Motor neuron (in vitro differentiated cells): ENCODE measurements around the gene KLC3. TPM values are rescaled to one million over a fixed set of nuclear protein-coding genes. Genes with fewer than 3 reads are reported as not detected.

Experiments
- ATAC-seq, 8 experiments: fragments of 200-7000 bp; cut with Tn5 transposase; replicated peaks in 6 of 8; 2 replicates each; pipeline ENCODE4 v1.8.0; 2021; ENCODE audit warnings: mild to moderate bottlenecking in 8 of 8, moderate library complexity in 8 of 8
- H3K27ac ChIP-seq, 2 donors: fragments of 250-450 bp; sonication (Bioruptor Pico); 2 replicates each; pipeline ENCODE4 v1.9.0; 2021; ENCODE audit warnings: antibody characterized with exemption in 2 of 2, mild to moderate bottlenecking in 2 of 2, moderate library complexity in 1 of 2
- H3K4me1 ChIP-seq, 2 donors: fragments of 250-450 bp; sonication (Bioruptor Pico); replicated peaks in 1 of 2; 2 replicates each; pipeline ENCODE4 v1.6.1; 2021; ENCODE audit warnings: antibody characterized with exemption in 2 of 2, mild to moderate bottlenecking in 2 of 2, moderate library complexity in 1 of 2
- H3K4me3 ChIP-seq, 5 donors: fragments of 250-450 bp; sonication (Bioruptor Pico); 2 replicates each; pipeline ENCODE4 v1.9.0; 2021; ENCODE audit warnings: antibody characterized with exemption in 5 of 5, mild to moderate bottlenecking in 5 of 5, moderate library complexity in 4 of 5
- WGBS, 10 experiments: fragments of 450-650 bp; shearing (Covaris generic); methylation state at CpG; one replicate each; pipeline ENCODE4 v1.0.0; 2022; 5-methylcytosine and 5-hydroxymethylcytosine counted together
- in situ Hi-C, 9 experiments: fragments of 400-800 bp; cut with MboI; loops; one replicate each; pipeline ENCODE4 v1.15.0; 2021; ENCODE audit warnings: low sequenced_read_pairs in 9 of 9, low pct_unique_long_range_greater_than_20kb in 2 of 9; ENCODE audit not compliant: unreplicated experiment in 9 of 9
- total RNA-seq, 8 experiments: library from RNA; unstranded; fragments of 300-600 nt; gene quantifications; 2 replicates each; pipeline versions ENCODE4 v1.2.3 to v1.2.4, GENCODE V29; 2022

The KLC3 gene
- total RNA-seq, 8 experiments from 2014 or later: 0.16 to 1.9 (median 0.42) TPM; not detected in 1

GRCh38 chr19:45352914-45353796 is 12.6 kb downstream of the KLC3 start:
- peak in 1 of 8 experiments; percentile 65 for ATAC-seq
- in situ Hi-C loops: no loop called here
- Histone ChIP-seq H3K4me3 (no peak overlapping the region), H3K27ac (no peak overlapping the region), H3K4me1 (no peaks in the 10 kb centered on the region)
- 100% methylated on average over 2 of the region's 20 CpGs; no CpG with 5 or more reads in 9 of the 10 experiments for WGBS, 10 experiments

DNA sequence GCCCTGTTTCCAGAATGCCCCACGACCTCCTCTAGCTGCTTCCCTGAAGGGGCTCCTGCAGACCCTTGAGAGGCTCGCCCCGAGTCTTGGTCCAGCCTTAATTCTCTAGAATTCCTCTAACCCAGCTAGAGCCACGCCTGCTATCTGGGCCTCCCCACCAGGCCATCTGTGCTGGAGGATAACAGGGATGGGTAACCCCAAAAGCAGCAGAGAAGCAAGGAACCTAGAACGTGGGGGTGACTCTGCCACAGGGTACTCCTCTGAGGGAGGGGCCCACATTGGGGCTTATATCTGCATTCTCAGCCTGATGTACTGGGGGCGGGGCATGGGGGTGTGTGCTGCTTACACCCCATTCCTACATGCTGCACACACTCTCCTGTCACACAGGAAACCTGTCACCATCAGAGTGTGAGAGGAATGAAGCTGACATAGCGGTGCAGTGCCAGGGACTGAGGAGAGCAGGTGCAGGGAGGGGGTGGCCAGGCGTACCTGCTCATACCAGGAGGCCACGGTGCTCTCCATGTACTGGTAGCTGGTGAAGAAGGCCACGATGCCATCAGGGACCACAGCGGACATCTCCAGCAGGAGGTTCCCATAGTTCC is 13.8 kb downstream of the KLC3 start:
- Histone ChIP-seq H3K27ac (no peak overlapping the region), H3K4me1 (no peaks in the 10 kb centered on the region), H3K4me3 (no peak overlapping the region)
- ATAC-seq: no peak
- WGBS, 10 experiments: 87 to 100% (median 100%) methylated on average over 1 to 7 of the region's 11 CpGs; no CpG with 5 or more reads in 2 of the 10 experiments
- in situ Hi-C loops: no loop called here

DNA sequence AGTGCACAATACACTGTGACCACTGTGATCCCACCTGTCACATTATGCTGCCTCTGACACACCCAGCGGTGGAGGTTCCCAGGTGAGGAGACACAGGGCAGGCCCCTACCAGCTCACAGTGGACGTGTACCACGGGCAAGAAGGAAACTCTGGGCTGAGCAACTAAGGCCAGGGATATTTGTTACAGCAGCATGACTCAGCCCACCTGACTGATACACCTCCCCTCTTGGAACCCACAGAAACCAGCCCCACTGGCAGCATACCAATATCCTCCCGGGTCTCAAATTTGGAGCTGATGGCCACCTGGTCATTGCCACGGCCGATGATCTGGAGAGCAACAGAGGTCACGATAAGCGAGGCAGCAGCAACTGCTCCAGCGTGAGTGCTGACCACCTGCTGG is 14.9 kb downstream of the KLC3 start:
- in situ Hi-C loops: no loop called here
- Histone ChIP-seq H3K4me1 (no peaks in the 10 kb centered on the region), H3K27ac (no peak overlapping the region), H3K4me3 (no peak overlapping the region)
- 87 to 100% (median 94%) methylated on average over 3 to 7 of the region's 9 CpGs; no CpG with 5 or more reads in 3 of the 10 experiments for WGBS, 10 experiments
- no peak for ATAC-seq

DNA sequence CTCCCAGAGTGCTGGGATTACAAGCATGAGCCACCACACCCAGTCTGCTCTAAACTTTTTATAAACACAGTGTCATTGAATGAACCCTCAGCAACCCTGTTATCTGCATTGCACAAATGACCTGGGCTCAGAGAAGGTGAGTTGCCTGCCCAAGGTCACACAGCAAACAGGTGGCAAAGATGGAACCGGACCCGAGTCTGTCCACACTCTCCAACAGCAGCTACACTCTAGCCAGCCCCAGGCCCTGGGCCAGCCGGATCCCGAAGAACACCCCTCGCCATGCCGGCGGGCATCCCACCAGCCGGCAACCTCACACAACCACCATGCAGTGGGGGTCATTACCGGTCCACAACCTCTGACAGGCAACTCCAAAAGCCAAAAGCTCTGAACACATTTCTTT is 15.4 kb downstream of the KLC3 start:
- H3K27ac ChIP-seq: no peak overlapping the region
- no peaks in the 10 kb centered on the region for H3K4me1 ChIP-seq
- WGBS, 10 experiments: 90 to 100% (median 100%) methylated on average over 1 to 5 of the region's 9 CpGs; no CpG with 5 or more reads in 4 of the 10 experiments
- in situ Hi-C loops: no loop called here
- no peak overlapping the region for H3K4me3 ChIP-seq
- ATAC-seq: no peak

DNA sequence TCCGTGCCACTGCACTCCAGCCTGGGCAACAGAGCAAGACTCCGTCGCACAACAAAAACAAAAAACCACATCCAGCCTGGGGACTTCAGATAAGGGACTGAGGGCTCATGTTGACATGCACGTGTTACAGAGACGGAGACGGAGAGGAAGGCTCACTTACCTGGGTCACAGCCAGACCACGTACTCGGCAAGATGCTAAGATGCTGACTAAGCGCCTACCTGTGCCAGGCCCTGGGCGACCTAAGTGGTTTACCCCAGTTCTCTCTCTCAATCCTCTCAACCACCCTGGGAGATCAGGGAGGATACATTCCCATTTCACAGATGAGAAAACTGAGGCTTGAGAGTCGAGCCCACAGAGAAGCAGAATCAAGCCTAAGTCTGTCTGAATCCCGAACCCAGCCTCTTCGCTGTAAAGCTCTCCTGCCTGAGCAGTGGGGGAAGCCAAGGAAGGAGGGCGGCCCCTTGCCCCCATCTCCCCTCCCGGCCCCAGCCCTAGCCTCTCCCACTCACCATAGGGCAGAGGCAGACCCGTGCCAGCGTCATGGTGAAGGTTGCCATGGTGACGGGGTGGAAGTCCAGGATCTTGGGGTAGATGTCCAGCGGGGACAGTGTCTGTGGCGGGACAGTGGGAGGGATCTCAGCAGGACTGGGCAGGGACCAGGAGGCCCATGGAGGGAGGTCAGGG is 16.4 kb downstream of the KLC3 start:
- Histone ChIP-seq H3K4me1 (no peaks in the 10 kb centered on the region), H3K4me3 (no peak overlapping the region), H3K27ac (no peak overlapping the region)
- ATAC-seq: peak in 2 of 8 experiments; percentile 12 to 14
- WGBS, 10 experiments: 93 to 100% (median 98%) methylated on average over 1 to 5 of the region's 20 CpGs; no CpG with 5 or more reads in 6 of the 10 experiments
- in situ Hi-C loops: no loop called here

DNA sequence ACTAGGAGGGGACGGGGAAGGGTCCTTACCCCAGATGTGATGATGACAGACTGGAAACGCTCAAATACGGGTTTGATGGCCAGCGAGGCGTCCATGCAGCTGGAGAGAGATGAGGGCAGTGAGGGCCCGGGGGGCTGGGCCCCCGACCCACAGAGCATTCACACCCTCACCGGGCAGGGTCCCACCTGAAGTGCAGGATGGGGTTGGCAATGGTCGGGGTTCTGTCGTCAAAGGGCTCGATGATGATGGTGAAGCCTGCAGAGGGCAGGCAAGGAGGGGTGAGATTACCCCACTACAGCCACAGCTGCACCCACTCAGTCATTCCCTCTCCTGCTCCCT is 16.9 kb downstream of the KLC3 start:
- Histone ChIP-seq H3K4me3 (no peak overlapping the region), H3K27ac (no peak overlapping the region), H3K4me1 (no peaks in the 10 kb centered on the region)
- in situ Hi-C loops: no loop called here
- 90 to 100% (median 96%) methylated on average over 1 to 7 of the region's 11 CpGs; no CpG with 5 or more reads in 6 of the 10 experiments for WGBS, 10 experiments
- ATAC-seq: peak in 2 of 8 experiments; percentile 8 to 10

GRCh38 chr19:45358213-45358792 is 17.8 kb downstream of the KLC3 start:
- no peak for ATAC-seq
- 80 to 100% (median 100%) methylated on average over 1 to 7 of the region's 12 CpGs; no CpG with 5 or more reads in 3 of the 10 experiments for WGBS, 10 experiments
- no peak overlapping the region for H3K4me3 ChIP-seq
- H3K4me1 ChIP-seq: no peaks in the 10 kb centered on the region
- in situ Hi-C loops: no loop called here
- no peak overlapping the region for H3K27ac ChIP-seq

- in situ Hi-C loops: no loop called here
- no peak for ATAC-seq
Observed at GRCh38 chr19:45361608-45362007, 21.1 kb downstream of the KLC3 start.

DNA sequence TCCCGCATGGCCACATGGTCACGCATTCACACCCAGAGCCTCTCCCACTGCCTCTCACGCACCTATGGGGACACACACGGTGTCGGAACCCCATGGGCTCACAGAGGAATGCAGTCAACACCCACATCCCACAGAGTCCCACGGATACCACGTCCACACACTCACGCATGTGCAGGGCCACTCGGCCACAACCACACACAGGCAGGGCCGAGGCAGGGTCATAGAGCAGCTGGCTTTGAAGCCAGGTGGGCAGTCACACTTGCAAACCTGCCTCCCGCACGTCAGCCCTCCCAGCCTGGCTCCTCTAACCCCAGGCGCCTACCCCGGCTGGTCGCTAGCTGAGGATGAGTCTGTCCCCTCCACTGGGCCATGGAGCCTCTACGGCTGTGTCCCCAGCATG is 21.7 kb downstream of the KLC3 start:
- Histone ChIP-seq H3K27ac (no peak overlapping the region), H3K4me1 (no peaks in the 10 kb centered on the region), H3K4me3 (no peak overlapping the region)
- no peak for ATAC-seq
- WGBS, 10 experiments: 90 to 100% (median 99%) methylated on average over 1 to 9 of the region's 16 CpGs; no CpG with 5 or more reads in 5 of the 10 experiments
- in situ Hi-C loops: no loop called here

More at GRCh38 chr19:45361608-45362007, 21.1 kb downstream of the KLC3 start:
- Histone ChIP-seq H3K4me1 (no peaks in the 10 kb centered on the region), H3K27ac (no peak overlapping the region), H3K4me3 (no peak overlapping the region)
- 77 to 100% (median 92%) methylated on average over 1 to 11 of the region's 14 CpGs; no CpG with 5 or more reads in 2 of the 10 experiments for WGBS, 10 experiments

DNA sequence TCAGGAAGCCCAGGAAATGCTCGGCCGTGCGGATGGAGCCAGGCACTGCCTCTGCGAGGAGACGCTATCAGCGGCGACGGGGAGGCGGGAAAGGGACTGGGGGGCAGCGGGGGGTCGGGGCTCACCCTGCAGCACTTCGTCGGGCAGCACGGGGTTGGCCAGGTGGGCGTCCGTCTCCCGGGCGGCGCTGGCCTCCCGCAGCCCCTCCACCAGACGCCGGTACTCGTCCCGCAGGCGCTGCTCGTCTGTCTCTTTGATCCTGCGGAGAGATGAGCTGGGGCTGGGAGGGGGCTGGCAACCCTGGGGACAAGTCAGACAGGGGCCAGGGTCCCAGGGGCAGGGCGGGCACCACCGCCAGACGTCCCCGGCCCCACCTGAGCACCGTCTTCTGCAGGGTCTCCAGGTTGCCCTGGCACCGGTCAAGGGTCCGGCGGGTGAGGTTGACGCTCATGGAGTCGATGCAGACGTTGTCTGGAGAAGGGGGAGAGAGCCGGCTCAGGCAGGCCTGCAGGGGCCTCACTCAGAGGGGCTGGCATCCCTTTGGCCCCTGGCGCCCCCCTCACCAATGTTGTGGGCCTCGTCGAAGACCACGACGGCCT is 23.4 kb downstream of the KLC3 start:
- Histone ChIP-seq H3K4me3 (no peak overlapping the region), H3K4me1 (peaks cover 2% of the 10 kb centered on the region in 2 donors), H3K27ac (no peak overlapping the region)
- in situ Hi-C loops: no loop called here
- 100% methylated on average over 8 of the region's 44 CpGs; no CpG with 5 or more reads in 9 of the 10 experiments for WGBS, 10 experiments
- peak in 4 of 8 experiments; percentile 16 to 22 (median 18) for ATAC-seq

GRCh38 chr19:45364696-45365095 is 24.1 kb downstream of the KLC3 start:
- WGBS, 10 experiments: 100% methylated on average over 2 to 3 of the region's 12 CpGs; no CpG with 5 or more reads in 8 of the 10 experiments

DNA sequence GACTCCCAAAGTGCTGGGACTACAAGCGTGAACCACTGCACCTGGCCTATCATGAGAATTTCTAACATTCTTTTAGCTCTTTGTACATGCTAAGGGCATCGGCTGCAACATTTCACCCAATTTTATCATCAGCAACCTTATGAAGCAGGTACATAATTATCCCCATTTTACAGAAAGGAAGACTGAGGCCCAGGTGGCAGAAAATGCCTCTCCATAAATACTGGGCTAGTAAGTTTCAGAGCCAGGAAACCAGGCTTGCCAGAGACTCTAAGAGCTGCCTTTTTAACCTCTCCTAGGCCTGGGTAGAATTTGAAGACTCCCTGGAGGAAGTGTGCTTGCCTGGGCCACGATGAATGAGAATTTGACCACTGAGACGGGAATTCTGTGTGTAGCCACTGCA is 27.6 kb downstream of the KLC3 start:
- in situ Hi-C loops: no loop called here
- ATAC-seq: no peak
- Histone ChIP-seq H3K4me1 (peaks cover 7 to 13% of the 10 kb centered on the region in 2 donors), H3K27ac (no peak overlapping the region), H3K4me3 (no peak overlapping the region)
- WGBS, 10 experiments: 88 to 100% (median 100%) methylated on average over 1 to 4 of the region's 4 CpGs; no CpG with 5 or more reads in 2 of the 10 experiments

More at GRCh38 chr19:45364696-45365095, 24.1 kb downstream of the KLC3 start:
- in situ Hi-C loops: no loop called here
- ATAC-seq: peak in 3 of 8 experiments; percentile 4 to 12 (median 5)
- H3K27ac ChIP-seq: no peak overlapping the region
- no peak overlapping the region for H3K4me3 ChIP-seq
- peaks cover 7 to 8% of the 10 kb centered on the region in 2 donors for H3K4me1 ChIP-seq
